ENCODE results near the gene OFD1.

The OFD1 gene

DNA sequence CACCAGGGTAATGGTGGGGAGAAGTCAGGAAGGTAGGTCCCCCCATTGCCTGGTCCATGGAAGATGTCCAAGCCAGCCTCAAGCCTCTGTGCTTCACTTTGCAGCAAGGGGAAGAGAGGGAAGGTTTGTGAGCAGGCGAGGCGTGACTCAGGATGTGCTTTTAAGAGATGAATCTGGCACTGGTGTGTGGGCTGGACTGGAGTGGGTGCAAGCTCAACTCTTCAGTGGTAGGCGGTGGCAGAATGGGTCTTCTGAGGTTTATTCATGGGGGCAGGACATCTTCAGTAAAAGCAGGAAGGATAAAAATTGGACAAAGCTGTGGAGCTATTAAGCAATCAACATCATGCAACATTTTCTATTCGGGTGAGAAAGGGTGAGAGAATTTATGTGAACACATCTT is 63.0 kb downstream of the OFD1 start:
- DNase-seq: no peak

DNA sequence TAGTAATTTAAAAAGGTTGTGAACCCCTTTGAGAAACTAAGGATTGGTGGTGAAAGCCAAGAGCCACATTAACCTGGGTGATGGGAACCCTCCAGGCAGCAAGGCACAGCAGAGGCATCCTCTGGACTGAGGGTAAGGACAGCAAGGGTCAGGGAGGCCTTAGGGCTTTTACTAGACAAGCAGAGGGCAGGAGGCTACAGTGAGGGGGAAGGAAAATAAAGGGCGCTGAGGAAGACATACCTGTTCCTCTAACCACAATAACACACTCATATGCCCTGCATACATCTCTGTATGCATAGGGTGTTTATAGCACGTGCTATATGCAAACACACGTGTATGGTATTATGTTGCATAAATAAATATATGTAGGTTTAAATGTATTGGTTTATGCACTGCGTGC is 63.6 kb downstream of the OFD1 start:
- DNase-seq: no peak

GRCh38 chrX:13803116-13803515 is 68.6 kb downstream of the OFD1 start:
- DNase-seq: no peak

DNA sequence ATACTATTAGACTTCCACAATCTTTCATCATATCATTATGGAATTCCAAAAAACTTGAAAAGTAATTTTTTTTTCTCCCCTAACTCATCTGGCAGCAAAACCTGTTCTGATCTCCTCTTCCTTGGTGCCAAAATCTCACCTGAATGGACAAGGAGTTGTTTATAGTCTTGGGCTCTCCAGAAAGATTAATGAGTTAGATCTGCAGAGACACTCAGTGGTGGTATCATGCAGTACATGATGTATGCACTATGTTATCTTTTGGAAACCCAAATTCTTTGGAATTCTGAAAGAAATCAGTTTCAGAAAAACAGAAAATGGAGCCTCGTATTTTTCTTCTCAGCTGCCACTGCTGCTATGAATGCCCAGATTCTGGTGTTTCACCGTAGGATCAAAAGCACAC is 70.7 kb downstream of the OFD1 start:
- DNase-seq: no peak

GRCh38 chrX:13808293-13808692 is 73.7 kb downstream of the OFD1 start:
- no peak for DNase-seq

GRCh38 chrX:13808865-13809264 is 74.3 kb downstream of the OFD1 start:
- no peak for DNase-seq

GRCh38 chrX:13815664-13816063 is 81.1 kb downstream of the OFD1 start:
- no peak for DNase-seq

DNA sequence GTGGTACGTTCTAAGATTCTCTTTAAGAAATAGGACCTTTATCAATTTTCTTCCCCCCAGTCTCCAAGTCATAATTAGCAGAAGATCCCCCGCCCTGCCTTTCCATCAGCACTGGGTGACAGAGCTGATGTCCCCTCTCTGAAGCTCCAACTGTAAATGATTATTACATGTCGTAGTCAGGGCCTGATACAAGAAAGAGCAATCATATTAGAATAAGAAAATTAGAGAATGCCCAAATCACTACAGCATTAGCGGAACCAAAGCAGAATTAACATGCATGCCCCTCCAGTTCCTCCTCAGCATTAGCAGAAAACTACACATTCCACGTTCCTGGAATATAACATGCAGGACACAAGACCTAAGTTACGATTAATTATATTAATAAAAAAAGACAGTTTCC is 81.6 kb downstream of the OFD1 start:
- DNase-seq: no peak

DNA sequence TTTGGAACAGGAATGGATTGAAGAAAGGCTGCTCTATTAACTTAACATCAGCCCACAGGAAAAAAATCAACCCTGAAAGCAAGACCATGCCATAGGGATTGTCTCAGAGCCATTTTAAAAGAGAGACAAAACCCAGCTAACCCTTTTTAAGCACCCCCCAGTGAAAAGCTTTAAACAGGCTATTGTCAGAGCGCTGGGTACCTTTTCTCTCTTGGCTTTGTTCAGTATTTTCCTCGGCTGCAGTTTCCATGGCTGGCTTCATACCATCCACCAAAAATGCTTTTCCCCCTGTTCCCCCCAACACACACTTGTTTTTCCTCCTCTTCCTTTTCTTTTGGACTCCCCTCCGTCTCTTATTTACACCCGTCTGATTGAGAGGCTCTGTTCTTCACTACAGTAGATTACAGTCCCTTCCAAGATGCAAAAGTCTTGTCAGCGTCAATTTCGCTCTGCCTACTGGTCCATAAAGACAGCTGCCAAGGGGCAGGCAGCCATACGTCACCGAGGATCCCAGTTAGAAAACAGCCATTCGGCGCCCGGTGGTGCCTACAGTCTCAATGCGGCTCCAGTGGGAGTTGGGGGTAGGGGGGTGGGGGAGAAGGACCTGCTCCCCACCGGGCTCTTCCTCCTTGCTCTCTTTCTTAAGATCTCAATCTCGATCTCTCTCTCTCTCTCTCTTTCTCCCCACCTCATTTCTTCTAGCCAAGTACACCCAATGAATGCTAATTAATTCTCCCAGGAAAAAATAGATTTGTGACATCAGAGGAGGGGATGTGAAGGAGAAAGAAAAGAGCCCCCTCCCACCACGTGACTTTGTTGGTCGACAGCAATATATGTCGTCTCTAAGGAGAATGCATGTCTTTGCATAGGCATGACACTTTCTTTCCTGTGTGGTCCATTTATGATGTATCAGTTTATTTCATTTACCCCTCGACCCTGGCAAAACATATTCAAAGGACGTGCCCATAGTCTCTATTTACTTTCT is 82.4 kb downstream of the OFD1 start, which contains the start of gene GPM6B:
Gene GPM6B (minus strand): TSS at position 451 of the 985 bp plus-strand sequence. CDS start 189 bp downstream, at position 262.
- no peak for DNase-seq
